Islet precursor cell (in vitro differentiated cells): Measurements from ENCODE around the gene ETV2.
"Not testable (repeated sequence)": the region's sequence is repeated elsewhere in the genome, so short reads cannot be mapped to it uniquely, and the experiment has no call there.

Experiments
- DNase-seq: peaks from one replicate; pipeline ENCODE4 v3.0.0-alpha.2; 2018

The ETV2 gene, protein sequence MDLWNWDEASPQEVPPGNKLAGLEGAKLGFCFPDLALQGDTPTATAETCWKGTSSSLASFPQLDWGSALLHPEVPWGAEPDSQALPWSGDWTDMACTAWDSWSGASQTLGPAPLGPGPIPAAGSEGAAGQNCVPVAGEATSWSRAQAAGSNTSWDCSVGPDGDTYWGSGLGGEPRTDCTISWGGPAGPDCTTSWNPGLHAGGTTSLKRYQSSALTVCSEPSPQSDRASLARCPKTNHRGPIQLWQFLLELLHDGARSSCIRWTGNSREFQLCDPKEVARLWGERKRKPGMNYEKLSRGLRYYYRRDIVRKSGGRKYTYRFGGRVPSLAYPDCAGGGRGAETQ

DNA sequence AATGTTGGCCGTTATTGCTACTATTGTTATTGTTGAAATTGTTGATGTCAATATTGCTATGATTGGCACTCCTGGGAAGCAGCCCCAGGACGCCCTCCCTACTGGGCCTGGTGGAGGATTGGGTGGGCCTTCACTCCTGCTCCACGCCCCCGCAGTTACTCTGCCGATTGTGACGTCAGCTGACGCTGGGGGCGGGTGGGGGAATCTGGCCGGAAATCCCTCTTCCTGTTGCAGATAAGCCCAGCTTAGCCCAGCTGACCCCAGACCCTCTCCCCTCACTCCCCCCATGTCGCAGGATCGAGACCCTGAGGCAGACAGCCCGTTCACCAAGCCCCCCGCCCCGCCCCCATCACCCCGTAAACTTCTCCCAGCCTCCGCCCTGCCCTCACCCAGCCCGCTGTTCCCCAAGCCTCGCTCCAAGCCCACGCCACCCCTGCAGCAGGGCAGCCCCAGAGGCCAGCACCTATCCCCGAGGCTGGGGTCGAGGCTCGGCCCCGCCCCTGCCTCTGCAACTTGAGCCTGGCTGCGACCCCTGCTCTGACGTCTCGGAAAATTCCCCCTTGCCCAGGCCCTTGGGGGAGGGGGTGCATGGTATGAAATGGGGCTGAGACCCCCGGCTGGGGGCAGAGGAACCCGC, at the start of gene ETV2:
Gene ETV2, plus strand, starts transcription at position 231 of the 637 bp plus-strand sequence. CDS start 716 bp downstream, outside the sequence.
- DNase-seq: peak; percentile 79

DNA sequence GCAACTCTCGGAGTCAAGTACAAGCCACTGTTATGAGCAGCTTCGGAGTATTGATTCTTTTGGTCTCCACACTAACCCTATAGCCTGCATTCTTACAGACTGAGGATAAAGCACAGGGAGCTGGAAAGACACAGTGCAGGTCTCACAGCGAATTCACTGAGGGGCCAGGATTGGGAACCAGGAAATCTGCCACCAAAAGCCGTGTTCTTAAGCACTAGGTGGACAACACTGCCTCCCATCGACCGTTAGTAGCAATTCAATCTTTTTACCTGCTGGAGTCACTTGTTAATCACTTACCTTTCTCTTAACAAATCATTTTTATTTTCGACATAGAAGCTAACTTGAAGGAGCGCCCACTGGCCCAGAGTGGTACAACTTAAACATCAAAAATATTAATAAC, 49.3 kb upstream of the ETV2 start:
- no peak for DNase-seq

DNA sequence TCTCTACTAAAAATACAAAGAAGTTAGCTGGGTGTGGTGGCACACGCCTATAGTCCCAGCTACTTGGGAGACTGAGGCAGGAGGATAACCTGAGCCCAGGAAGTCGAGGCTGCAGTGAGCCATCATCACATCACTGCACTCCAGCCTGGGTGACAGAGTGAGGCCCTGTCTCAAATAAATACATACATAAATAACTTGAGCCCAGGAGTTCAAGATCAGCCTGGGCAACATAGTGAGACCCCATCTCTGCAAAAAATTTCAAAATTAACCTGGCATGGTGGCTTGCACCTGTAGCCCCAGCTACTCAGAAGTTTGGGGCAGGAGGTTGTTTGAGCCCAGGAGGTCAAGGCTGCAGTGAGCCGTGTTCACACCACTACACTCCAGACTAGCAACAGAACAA, 46.5 kb upstream of the ETV2 start:
- not testable (repeated sequence) for DNase-seq

GRCh38 chr19:35595928-35596327, 45.6 kb upstream of the ETV2 start:
- DNase-seq: no peak

DNA sequence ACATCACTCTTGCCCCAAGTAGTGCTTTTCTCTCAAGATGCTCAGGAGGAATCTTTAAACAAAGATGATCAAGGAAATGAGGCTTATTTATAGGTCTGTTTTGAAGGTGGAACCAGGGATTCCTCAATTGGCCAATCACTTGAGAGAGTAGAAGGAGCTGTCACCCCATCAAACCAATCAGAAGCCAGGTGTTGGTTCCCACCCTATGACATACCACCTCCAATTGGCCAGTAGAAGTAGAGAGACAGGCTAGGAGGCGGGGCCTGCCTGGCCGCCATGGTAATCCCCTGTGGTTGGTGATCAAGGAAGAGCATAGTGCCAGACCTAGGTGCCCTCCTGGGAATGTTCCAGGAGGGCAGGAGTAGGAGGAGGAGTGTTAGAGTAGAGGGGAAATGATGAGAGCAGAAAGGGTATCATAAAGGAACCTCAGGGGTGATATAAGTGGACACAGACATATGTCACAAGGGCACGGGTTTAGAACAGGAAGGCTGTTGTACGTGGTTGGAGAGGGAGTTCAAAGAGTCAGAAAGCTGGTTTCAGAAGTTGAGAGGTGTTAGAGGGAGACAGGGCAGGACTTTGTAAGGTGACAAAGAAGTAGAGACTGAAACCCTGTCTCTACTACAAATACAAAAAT, 45.1 kb upstream of the ETV2 start:
- no peak for DNase-seq

GRCh38 chr19:35601971-35602370, 39.6 kb upstream of the ETV2 start:
- no peak for DNase-seq

DNA sequence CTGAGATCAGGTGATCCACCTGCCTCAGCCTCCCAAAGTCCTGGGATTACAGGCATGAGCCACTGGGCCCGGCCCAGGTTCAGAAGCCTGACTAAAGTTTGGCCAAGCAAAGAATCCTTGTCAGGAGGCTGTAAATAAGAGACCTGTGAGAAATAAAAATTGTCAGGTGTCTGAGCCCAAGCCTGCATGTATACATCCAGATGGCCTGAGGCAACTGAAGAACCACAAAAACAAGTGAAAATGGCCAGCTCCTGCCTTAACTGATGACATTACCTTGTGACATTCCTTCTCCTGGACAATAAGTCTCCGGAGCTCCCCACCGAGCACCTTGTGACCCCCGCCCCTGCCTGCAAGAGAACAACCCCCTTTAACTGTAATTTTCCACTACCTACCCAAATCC, 37.1 kb upstream of the ETV2 start:
- not testable (repeated sequence) for DNase-seq

DNA sequence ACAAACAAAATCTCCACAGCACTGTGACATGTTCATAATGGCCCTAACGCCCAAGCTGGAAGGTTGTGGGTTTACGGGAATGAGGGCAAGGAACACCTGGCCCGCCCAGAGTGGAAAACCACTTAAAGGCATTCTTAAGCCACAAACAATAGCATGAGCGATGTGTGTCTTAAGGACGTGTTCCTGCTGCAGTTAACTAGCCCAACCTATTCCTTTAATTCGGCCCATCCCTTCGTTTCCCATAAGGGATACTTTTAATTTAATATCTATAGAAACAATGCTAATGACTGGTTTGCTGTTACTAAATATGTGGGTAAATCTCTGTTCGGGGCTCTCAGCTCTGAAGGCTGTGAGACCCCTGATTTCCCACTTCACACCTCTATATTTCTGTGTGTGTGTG, 34.4 kb upstream of the ETV2 start:
- not testable (repeated sequence) for DNase-seq

- no peak for DNase-seq
These were observed 33.9 kb upstream of the ETV2 start for GRCh38 chr19:35607661-35608060.

DNA sequence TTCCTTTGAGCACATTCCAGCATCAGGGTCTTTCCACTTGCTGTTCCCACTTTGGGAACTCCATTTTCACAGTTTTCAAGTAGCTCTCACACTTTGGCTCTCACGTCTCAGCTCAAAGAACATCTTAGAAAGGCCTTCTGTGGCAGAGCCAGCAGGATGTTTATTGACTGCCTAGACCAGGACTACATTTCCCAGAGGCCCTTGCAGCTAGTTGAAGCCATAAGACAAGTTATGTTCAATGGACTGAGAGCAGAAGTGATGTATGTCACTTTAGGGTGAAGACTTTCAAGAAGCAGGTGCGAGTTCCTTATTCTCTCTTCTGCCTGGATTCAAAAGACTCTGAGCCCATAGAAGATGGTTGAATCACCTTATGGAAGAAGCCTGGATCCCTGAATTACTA, 33.3 kb upstream of the ETV2 start:
- no peak for DNase-seq

- no peak for DNase-seq
These were observed 31.6 kb upstream of the ETV2 start for GRCh38 chr19:35609851-35610353.

DNA sequence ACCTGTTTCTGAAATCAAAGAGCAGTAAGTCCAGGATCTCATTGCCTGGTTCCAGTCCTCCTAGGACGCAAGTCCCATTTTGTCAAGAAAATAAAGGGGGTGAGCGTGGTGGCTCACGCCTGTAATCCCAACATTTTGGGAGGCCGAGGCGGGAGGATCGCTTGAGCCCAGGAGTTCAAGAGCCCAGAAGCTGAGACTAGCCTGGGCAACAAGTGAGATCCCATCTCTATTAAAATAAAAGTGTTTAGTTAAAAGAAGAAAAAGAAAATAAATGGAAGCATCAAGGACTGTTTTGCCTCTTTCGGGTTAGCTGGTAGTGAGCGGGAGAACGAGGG, 29.4 kb upstream of the ETV2 start:
- no peak for DNase-seq

DNA sequence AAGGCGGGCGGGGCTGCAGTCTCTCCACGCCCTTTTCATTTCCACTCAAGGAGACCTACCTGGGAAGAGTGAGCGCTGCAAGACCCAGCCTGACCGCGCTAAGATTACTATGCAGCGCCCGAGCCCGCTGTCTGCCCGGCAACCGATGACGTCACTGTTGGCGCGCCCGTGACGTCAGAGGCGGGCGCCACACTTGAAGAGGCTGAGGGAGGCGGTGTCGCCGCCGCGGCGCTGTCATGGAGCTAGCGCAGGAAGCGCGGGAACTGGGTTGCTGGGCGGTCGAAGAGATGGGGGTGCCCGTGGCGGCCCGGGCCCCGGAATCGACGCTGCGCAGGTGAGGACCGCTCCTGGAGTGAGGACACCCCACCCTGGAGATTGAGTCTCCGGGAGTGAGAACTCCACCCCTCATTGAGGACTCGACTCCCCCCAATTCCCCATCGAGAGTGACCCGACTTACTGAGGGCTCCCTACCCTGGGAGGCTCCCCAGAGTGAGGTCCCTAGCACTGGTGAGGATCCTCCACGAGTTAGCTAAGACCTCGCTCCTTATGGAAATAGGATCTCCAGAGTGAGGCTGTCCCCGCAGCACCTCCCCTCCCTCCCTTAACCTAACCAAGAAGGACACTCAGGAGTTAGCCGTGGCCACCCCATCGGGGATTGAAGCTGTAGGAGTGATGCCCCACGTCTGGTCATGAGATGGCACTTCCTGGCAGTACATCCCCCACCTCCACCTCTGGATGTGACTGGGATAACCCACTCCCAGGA, 28.8 kb upstream of the ETV2 start, which contains the start of gene HAUS5:
Gene HAUS5, plus strand, starts transcription at position 177 of the 763 bp plus-strand sequence. Its CDS starts 60 bp downstream, at position 237.
- DNase-seq: peak; percentile 97

DNA sequence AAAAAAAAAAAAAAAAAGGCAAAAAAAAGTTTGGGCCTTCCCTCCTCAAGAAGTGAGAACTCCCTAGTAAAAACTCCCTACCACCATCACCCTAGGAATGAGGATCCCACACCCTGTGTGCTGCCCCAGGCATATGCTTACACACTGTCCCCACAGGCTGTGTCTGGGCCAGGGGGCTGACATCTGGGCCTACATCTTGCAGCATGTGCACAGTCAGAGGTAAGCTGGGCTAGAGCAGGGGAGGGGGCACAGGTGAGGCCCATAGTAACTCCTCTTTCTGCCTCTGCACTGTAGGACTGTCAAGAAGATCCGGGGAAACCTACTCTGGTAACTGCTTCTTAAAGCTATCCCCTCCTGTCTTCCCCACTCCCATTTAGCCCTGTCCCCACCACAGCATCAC, 28.0 kb upstream of the ETV2 start:
- no peak for DNase-seq

GRCh38 chr19:35615036-35615435, 26.5 kb upstream of the ETV2 start:
- no peak for DNase-seq

GRCh38 chr19:35618857-35619256, 22.7 kb upstream of the ETV2 start:
- DNase-seq: no peak

DNA sequence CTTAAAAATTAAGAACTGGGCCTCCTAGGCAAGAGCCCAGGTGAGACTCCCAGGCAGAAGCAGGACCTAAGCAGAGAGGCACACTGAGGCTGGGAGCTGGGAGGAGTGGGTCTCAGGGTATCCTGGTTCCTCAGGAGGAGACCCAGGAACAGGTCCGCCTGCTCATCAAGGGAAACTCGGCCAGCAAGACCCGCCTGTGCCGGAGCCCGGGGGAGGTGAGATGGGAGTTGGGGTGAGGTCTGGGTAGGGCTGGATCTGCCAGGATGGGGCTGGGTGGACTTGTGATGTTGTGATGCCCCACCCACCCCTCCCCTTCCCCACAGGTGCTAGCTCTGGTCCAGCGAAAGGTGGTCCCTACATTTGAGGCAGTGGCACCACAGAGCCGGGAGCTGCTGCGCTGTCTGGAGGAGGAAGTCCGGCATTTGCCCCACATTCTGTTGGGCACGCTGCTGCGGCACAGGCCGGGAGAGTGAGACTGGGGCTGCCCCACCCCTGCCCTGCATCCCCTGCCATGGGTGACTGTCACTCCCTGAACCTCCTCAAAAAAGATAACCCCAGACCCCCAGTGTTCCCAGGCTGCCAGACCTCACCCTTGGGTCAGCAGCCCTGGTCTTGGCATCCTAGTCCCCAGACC, 22.1 kb upstream of the ETV2 start:
- DNase-seq: no peak

DNA sequence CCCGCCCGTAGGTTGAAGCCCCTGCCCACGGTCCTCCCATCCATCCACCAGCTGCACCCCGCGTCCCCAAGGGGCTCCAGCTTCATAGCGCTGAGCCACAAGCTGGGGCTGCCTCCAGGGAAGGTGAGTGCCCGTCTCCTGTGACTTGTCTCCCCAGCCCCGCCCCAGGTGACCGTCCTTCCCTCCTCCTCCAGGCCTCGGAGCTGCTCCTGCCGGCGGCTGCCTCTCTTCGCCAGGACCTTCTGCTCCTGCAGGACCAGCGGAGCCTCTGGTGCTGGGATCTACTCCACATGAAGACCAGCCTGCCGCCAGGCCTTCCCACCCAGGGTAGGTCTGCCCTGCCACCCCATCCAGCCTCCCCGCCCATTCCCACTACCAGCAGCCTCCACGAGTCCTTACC, 21.5 kb upstream of the ETV2 start:
- DNase-seq: no peak

DNA sequence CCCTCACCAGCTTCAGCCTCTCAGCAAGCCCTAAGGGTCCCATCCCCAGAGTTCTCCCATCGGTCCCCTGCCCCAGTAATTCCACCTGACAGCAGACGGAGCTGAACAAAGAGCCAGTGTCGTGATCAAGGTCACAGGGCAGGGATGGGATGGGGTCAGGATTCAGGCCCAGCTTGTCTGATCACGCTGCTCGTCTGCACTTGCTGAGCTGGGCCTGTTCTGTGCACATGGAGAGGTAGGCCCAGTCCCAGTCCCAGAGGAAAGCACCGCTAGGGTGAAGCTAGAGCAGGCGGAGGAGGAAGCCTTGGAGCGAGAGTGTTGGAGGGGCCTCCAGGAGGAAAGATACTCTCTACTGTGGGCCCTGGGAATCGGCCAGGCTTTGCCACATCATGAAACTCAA, 19.8 kb upstream of the ETV2 start:
- DNase-seq: no peak

DNA sequence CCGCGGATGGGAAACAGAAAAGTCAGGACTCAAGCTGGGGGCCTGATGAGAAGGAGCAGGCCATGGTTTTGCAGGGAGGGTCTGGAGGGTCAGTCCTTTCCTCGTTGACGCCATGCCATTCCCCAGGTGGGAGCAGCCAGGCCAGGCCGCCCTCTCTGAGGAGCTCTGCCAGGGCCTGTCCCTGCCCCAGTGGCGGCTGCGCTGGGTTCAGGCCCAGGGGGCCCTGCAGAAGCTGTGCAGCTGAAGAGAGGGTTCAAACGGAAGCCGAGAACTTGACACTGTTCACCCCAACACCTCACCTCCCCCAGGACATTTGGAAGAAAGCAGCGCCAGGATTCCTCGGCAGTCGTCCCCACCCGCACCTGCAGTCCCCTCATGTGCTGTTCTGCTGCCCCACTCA, 18.8 kb upstream of the ETV2 start:
- DNase-seq: no peak

DNA sequence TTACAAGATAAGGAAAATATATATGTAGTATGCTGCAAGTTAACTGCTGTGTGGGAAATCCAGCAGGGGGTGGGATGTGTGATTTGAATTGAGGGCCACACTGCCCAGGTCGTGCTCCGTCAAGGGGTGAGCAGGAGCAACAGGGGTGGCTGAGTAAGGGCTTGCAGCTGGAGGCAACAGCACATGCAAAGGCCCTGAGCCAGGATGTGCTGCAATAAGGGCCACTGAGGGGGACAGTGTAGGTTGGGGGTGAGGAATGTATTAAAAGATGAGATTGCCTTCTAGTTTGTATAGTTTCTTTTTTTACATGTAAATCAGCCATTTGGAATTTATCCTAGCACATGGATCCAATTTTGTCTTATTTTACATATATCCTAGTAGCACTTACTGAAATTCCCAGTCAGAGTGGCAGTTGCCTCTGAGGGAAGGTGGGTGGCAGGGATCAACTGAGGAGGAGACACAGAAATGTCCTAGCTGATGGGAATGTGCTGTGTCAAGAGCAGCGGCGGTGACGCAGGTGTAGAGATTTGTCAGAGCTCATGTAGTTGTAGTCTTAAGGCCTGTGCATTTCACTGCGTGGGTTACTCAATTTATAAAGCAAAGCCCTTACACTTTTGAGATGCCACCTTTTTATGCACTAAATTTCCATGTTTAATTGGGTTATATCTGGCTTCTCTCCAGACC, 18.1 kb upstream of the ETV2 start:
- DNase-seq: no peak

DNA sequence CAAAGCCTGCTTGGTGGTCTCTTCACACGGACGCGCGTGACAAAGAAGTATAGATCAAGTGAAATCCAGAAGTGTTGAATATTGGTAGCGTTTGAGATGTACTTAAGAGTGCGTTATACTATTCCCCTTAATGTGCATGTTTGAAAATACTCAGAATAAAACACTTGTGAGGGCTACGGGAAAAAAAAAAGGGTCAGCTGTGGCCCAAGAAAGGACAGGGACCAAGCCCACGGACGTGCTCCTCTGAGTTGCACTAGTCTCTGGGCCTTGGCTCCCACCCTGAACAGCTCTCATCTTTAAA, 13.3 kb upstream of the ETV2 start:
- no peak for DNase-seq
